HG02973 (cell line): Measurements from ENCODE around the gene FYCO1.

Experiments
- ATAC-seq: cut with Tn5 transposase; IDR thresholded peaks from one replicate; pipeline ENCODE4 v1.9.1; 2021; ENCODE audit warnings: moderate library complexity; ENCODE audit not compliant: unreplicated experiment

Gene FYCO1

GRCh38 chr3:45984331-45985312 is 11.0 kb downstream of the FYCO1 start:
- ATAC-seq: no peak

GRCh38 chr3:45983770-45984169 is 11.9 kb downstream of the FYCO1 start:
- no peak for ATAC-seq

DNA sequence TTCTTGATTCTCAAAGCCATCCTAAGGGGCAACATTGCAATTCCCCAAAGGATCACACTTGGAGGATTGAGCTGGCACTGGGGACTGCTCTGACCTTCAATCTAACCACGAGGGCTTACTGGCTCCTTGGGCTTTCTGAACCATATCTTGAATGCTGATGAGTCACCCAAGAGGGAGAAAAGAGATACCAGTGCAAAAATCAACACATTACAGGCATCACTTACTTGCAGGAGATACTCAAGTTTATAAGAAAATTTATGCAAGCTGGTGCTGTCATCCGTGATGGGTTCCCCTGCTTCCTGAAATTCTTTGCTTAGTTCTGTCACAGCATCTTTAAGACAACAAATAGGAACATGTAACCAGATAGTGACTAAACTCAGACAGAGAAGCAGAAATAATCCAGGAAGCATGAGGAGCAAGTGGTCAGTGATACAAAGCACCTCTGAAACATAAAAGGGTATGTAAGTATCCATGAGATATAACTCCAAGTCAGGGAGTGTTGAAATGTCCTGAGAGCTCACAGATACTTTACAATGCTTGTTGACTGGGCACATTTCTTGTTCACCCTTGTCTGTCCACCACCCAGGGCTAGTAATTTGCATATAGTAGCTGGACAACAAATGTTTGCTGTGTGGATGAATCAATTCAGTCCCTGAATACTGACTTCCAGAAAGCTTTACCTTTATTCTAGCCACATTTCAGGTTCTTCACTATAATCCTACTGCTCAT is 14.1 kb downstream of the FYCO1 start:
- no peak for ATAC-seq

GRCh38 chr3:45980819-45981218 is 14.8 kb downstream of the FYCO1 start:
- ATAC-seq: no peak

DNA sequence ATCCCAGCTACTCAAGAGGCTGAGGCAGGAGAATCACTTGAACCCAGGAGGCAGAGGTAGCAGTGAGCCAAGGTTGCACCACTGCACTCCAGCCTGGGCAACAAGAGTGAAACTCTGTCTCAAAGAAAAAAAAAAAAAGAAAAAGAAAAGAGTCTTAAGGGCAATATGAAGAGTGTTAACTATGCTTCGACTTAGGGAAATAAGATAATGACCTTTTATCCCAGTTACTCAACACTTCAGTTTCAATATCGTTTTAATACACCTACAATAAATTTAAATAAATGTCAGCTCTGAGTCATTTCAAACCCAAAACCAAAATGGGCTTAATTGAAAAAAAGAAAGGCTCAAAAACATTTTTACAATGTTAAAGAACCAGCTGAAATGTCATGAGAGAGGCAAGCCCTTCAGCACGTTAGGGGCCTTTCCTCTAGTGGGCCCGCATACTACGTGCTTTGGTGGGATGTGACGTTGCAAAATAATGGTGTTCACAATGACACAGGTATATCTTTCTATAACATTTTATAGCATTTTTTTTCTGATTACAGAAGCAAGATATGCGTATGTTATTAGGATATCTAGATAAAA is 15.3 kb downstream of the FYCO1 start:
- ATAC-seq: no peak

DNA sequence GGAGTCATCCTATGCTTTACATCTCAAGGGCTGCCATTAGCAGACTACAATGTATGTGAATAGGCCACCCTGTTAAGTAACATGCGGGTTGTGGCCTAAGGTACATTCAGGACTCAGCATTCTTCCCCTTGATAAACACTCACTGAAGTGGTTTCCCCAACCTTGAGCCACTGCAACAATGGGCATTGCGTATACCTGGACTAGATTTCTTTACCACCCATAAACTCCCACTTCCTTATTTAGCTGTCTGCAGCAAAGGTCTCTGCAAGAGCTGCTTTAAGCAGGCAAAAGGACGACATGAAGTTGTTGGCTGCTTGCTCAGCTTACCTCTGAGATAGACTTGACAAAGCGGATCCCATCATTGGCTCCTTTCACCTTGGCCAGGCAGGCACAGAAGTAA is 16.2 kb downstream of the FYCO1 start:
- ATAC-seq: no peak

GRCh38 chr3:45978006-45978761 is 17.4 kb downstream of the FYCO1 start:
- no peak for ATAC-seq

- no peak for ATAC-seq
These were observed 19.2 kb downstream of the FYCO1 start for GRCh38 chr3:45976191-45977091.

GRCh38 chr3:45975686-45976085 is 19.9 kb downstream of the FYCO1 start:
- no peak for ATAC-seq

GRCh38 chr3:45974686-45975085 is 20.9 kb downstream of the FYCO1 start:
- ATAC-seq: no peak

DNA sequence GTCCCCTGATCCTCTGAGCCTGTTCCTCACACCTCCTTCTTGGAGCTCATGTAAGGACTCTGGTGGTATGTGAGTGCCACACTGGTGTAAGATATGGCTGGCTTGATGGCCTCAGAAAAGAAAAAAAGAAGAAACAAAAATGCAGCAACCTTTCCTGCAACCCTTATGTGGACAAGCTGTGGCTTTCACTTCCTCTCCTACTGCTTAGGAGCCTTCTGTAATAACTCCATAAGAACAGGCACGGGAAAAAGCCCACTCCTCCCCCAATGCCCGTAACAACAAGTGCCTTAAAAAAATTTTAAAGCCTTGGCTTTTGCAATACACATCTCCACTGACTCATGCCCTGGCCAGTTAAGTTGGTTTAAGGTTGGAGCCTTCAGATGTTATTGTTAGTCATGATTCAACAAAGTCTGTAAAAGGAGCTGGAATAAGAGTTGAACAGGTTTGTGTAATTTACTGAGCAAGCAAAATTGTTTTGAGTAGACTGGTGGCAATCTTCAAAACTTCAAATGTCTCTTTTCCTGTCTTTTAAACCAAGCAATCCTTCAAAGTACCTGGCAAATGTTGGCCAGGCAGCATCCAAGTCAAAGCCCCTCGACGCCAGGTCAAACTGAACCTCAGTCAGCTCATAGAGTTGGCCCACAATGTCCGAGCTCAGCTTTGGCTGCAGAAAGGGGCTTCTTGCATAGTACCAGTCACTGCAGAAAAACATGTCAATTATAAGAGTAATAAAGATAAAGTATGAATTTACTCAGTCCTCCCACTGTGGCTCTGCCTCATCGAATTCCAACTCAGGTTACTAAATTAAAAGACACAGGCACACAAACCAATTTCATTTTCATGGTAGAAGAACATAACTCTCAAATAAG is 22.9 kb downstream of the FYCO1 start:
- no peak for ATAC-seq

- ATAC-seq: no peak
These were observed 25.7 kb downstream of the FYCO1 start for GRCh38 chr3:45969953-45970352.

DNA sequence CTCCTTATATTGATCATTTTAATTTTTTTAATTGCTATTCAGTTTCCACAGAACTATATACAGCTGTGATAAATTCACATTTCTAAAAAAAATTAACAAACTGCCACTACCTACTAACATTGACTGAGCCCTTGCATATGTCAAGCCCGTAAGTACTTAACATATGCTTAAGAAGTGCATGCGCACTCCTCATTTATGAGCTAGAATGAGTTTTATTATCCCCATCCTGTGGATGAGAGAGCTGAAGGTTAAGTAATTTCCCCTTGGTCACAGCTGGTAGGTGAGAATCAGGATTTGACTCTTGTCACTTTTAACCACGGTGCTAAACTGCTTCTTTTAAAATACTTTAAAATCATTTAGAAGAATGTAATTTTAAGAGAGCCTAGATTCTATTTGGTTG is 26.5 kb downstream of the FYCO1 start:
- ATAC-seq: no peak

GRCh38 chr3:45968706-45969105 is 26.9 kb downstream of the FYCO1 start:
- ATAC-seq: no peak

- no peak for ATAC-seq
These were observed 27.5 kb downstream of the FYCO1 start for GRCh38 chr3:45968149-45968548.

GRCh38 chr3:45967724-45968123 is 27.9 kb downstream of the FYCO1 start:
- ATAC-seq: no peak

DNA sequence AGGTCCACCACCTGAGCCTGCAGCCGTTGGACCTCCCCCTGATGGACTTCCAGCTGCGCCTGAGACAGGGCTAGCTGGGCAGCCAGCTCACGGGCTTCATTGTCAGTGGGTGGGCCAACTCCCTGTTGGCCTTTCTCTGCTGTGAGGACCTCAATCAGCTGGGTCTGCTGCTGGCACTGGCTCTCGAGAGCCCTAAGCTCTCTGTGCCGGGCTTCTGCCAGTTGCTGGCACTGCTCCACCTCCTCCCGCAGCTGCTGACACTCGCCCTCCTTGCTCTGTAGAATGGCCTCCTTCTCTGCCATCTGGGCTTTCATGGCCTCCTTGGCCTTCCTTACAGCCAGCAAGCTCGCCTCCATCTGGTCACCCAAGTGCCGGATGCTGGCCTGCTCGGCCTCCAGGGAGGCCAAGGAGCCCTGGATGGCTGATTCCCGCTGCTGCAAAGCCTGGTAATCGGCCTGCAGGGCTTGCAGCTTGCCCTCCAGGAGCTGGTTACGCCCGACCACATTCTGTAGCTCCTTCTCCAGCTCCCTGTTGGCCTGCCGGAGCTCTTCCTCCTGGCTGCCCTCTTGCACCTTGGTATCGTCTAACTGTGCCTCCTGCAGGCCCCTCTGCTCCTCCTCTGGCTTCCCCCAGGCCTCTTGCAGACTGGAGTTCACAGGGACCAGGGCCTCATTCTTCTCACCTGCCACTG is 28.5 kb downstream of the FYCO1 start:
- no peak for ATAC-seq

DNA sequence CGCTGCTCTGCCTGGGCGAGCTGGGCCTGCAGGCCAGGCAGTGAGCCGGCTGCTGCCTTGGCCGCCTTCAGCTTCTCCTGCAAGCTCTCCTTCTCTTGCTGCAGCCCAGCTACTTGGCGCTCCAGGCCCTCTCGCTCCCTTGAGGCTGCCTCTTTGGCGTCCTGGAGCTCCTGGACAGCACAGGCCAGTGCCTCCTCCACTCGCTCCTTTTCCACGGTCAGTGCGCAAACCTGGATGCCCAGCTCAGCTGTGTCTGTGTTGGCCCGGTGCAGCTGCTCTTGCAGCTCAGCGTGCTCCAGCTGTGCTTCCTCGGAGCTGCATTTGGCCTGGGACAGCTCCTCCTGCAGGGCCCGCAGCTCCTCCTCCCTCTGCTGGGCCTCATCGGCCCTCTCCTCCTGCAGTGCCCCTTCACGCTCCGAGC is 29.2 kb downstream of the FYCO1 start:
- no peak for ATAC-seq
